ENCODE data around the gene MYL12A. TPM values are rescaled to one million over a fixed set of nuclear protein-coding genes. Genes with fewer than 3 reads are reported as not detected.
"Not testable (repeated sequence)": the region's sequence is repeated elsewhere in the genome, so short reads cannot be mapped to it uniquely, and the experiment has no call there.

Gene MYL12A
- 462 and 507 TPM in 2 replicates for total RNA-seq (2014; rRNA removed; shearing (Covaris generic))

GRCh38 chr18:3247240-3248061 is at the start of gene MYL12A:
TSS of gene MYL12A (plus strand) at chr18:3247801. CDS start at chr18:3253248, 5,447 bp downstream.
- peak within 1 kb of the TSS; percentile 99 for H3K4me3 ChIP-seq (ENCODE audit: insufficient read depth, low read depth, low read length)
- DNase-seq, result peak; percentile 98
- no peaks in the 10 kb centered on the region for H3K27me3 ChIP-seq (ENCODE audit: control insufficient read depth, insufficient read depth, low read length)
- H3K36me3 ChIP-seq (replicated peaks; ENCODE audit: control insufficient read depth, insufficient read depth, low read length), result peaks cover 2% of the 10 kb centered on the region; the same call in 1 of the 2 replicates

- H3K27me3 ChIP-seq (ENCODE audit: control insufficient read depth, insufficient read depth, low read length); DNase-seq; H3K4me3 ChIP-seq (ENCODE audit: insufficient read depth, low read depth, low read length); H3K36me3 ChIP-seq (replicated peaks; ENCODE audit: control insufficient read depth, insufficient read depth, low read length): not testable (repeated sequence)
These were observed 49.2 kb upstream of the MYL12A start for GRCh38 chr18:3198260-3198860.

GRCh38 chr18:3199942-3200645 is 47.5 kb upstream of the MYL12A start:
- no peaks in the 10 kb centered on the region for H3K36me3 ChIP-seq (replicated peaks; ENCODE audit: control insufficient read depth, insufficient read depth, low read length)
- no peaks in the 10 kb centered on the region for H3K27me3 ChIP-seq (ENCODE audit: control insufficient read depth, insufficient read depth, low read length)
- no peak overlapping the region for H3K4me3 ChIP-seq (ENCODE audit: insufficient read depth, low read depth, low read length)
- no peak for DNase-seq

- DNase-seq, result no peak
- Histone ChIP-seq H3K4me3 (ENCODE audit: insufficient read depth, low read depth, low read length) (no peak overlapping the region), H3K36me3 (replicated peaks; ENCODE audit: control insufficient read depth, insufficient read depth, low read length) (no peaks in the 10 kb centered on the region), H3K27me3 (ENCODE audit: control insufficient read depth, insufficient read depth, low read length) (no peaks in the 10 kb centered on the region)
These were observed 42.4 kb upstream of the MYL12A start for GRCh38 chr18:3205239-3205638.

GRCh38 chr18:3207565-3207964 is 40.0 kb upstream of the MYL12A start:
- no peaks in the 10 kb centered on the region for H3K36me3 ChIP-seq (replicated peaks; ENCODE audit: control insufficient read depth, insufficient read depth, low read length)
- DNase-seq, result no peak
- H3K27me3 ChIP-seq (ENCODE audit: control insufficient read depth, insufficient read depth, low read length), result no peaks in the 10 kb centered on the region
- no peak overlapping the region for H3K4me3 ChIP-seq (ENCODE audit: insufficient read depth, low read depth, low read length)

- no peaks in the 10 kb centered on the region for H3K36me3 ChIP-seq (replicated peaks; ENCODE audit: control insufficient read depth, insufficient read depth, low read length)
- H3K27me3 ChIP-seq (ENCODE audit: control insufficient read depth, insufficient read depth, low read length), result no peaks in the 10 kb centered on the region
- no peak overlapping the region for H3K4me3 ChIP-seq (ENCODE audit: insufficient read depth, low read depth, low read length)
- no peak for DNase-seq
These were observed 37.6 kb upstream of the MYL12A start for GRCh38 chr18:3209859-3210569.

GRCh38 chr18:3211236-3211992 is 36.2 kb upstream of the MYL12A start:
- no peak for DNase-seq
- H3K4me3 ChIP-seq (ENCODE audit: insufficient read depth, low read depth, low read length), result no peak overlapping the region
- no peaks in the 10 kb centered on the region for H3K27me3 ChIP-seq (ENCODE audit: control insufficient read depth, insufficient read depth, low read length)
- H3K36me3 ChIP-seq (replicated peaks; ENCODE audit: control insufficient read depth, insufficient read depth, low read length), result no peaks in the 10 kb centered on the region

GRCh38 chr18:3212657-3213056 is 34.9 kb upstream of the MYL12A start:
- no peak for DNase-seq
- no peaks in the 10 kb centered on the region for H3K36me3 ChIP-seq (replicated peaks; ENCODE audit: control insufficient read depth, insufficient read depth, low read length)
- H3K27me3 ChIP-seq (ENCODE audit: control insufficient read depth, insufficient read depth, low read length), result no peaks in the 10 kb centered on the region
- H3K4me3 ChIP-seq (ENCODE audit: insufficient read depth, low read depth, low read length), result no peak overlapping the region

GRCh38 chr18:3213300-3214059 is 34.1 kb upstream of the MYL12A start:
- Histone ChIP-seq H3K36me3 (replicated peaks; ENCODE audit: control insufficient read depth, insufficient read depth, low read length) (no peaks in the 10 kb centered on the region), H3K27me3 (ENCODE audit: control insufficient read depth, insufficient read depth, low read length) (no peaks in the 10 kb centered on the region), H3K4me3 (ENCODE audit: insufficient read depth, low read depth, low read length) (no peak overlapping the region)
- DNase-seq, result no peak

GRCh38 chr18:3214855-3215637 is 32.6 kb upstream of the MYL12A start:
- Histone ChIP-seq H3K27me3 (ENCODE audit: control insufficient read depth, insufficient read depth, low read length) (no peaks in the 10 kb centered on the region), H3K4me3 (ENCODE audit: insufficient read depth, low read depth, low read length) (no peak overlapping the region), H3K36me3 (replicated peaks; ENCODE audit: control insufficient read depth, insufficient read depth, low read length) (no peaks in the 10 kb centered on the region)
- no peak for DNase-seq

- DNase-seq, result no peak
- no peak overlapping the region for H3K4me3 ChIP-seq (ENCODE audit: insufficient read depth, low read depth, low read length)
- no peaks in the 10 kb centered on the region for H3K36me3 ChIP-seq (replicated peaks; ENCODE audit: control insufficient read depth, insufficient read depth, low read length)
- H3K27me3 ChIP-seq (ENCODE audit: control insufficient read depth, insufficient read depth, low read length), result no peaks in the 10 kb centered on the region
These were observed 30.6 kb upstream of the MYL12A start for GRCh38 chr18:3216987-3217386.

- DNase-seq, result peak; percentile 37
- Histone ChIP-seq H3K27me3 (ENCODE audit: control insufficient read depth, insufficient read depth, low read length) (no peaks in the 10 kb centered on the region), H3K4me3 (ENCODE audit: insufficient read depth, low read depth, low read length) (no peak overlapping the region), H3K36me3 (replicated peaks; ENCODE audit: control insufficient read depth, insufficient read depth, low read length) (no peaks in the 10 kb centered on the region)
These were observed 29.5 kb upstream of the MYL12A start for GRCh38 chr18:3217948-3218647.
